Measurements from ENCODE around the gene C1QBP. TPM values are rescaled to one million over a fixed set of nuclear protein-coding genes. Genes with fewer than 3 reads are reported as not detected.
"Not testable (repeated sequence)": the region's sequence is repeated elsewhere in the genome, so short reads cannot be mapped to it uniquely, and the experiment has no call there.

The C1QBP gene
- total and polyA plus RNA-seq, 8 donors: 66.3 to 142 (median 113) TPM

GRCh38 chr17:5434984-5435383 lies 4.0 kb downstream of the C1QBP start:
- ATAC-seq: no peak
- H3K27ac ChIP-seq: no peak overlapping the region
- intact Hi-C loops (cut with DNase I): no loop called here
- DNase-seq: no peak
- peaks cover 7 to 33% of the 10 kb centered on the region in 2 donors for H3K4me1 ChIP-seq
- no peak overlapping the region for H3K4me3 ChIP-seq
- H3K9me3 ChIP-seq: no peaks in the 10 kb centered on the region
- peaks cover 0 to 71% of the 10 kb centered on the region in 2 donors for H3K36me3 ChIP-seq
- no peak for TF ChIP-seq CTCF (IDR thresholded peaks at IDR 0.05)
- no peaks in the 10 kb centered on the region for H3K27me3 ChIP-seq

GRCh38 chr17:5431949-5432556 lies 6.9 kb downstream of the C1QBP start:
- intact Hi-C loops (cut with DNase I): no loop called here
- Histone ChIP-seq H3K4me1 (peaks cover 0 to 21% of the 10 kb centered on the region in 2 donors), H3K36me3 (peaks cover 0 to 99% of the 10 kb centered on the region in 2 donors), H3K4me3 (no peak overlapping the region), H3K9me3 (no peaks in the 10 kb centered on the region), H3K27me3 (no peaks in the 10 kb centered on the region), H3K27ac (no peak overlapping the region)
- ATAC-seq: no peak
- no peak for TF ChIP-seq CTCF (IDR thresholded peaks at IDR 0.05)
- DNase-seq: no peak

- H3K4me1 ChIP-seq: peaks cover 0 to 12% of the 10 kb centered on the region in 2 donors
- ATAC-seq; H3K27me3 ChIP-seq; H3K9me3 ChIP-seq; intact Hi-C loops (cut with DNase I); DNase-seq; H3K4me3 ChIP-seq: not testable (repeated sequence)
- H3K27ac ChIP-seq: peak overlapping the region in 1 of 2 donors; percentile 53
- peaks cover 0 to 99% of the 10 kb centered on the region in 2 donors for H3K36me3 ChIP-seq
Observed at GRCh38 chr17:5431234-5431633, 7.7 kb downstream of the C1QBP start.

GRCh38 chr17:5430413-5430999 lies 8.4 kb downstream of the C1QBP start:
- DNase-seq (peak in 1 of 4 donors; percentile 45), ATAC-seq (peak; percentile 87)
- intact Hi-C loops (cut with DNase I): no loop called here
- peak overlapping the region; percentile 41 to 53 for H3K27ac ChIP-seq
- H3K27me3 ChIP-seq: no peaks in the 10 kb centered on the region
- H3K4me1 ChIP-seq: peaks cover 0 to 8% of the 10 kb centered on the region in 2 donors
- H3K36me3 ChIP-seq: peaks cover 0 to 100% of the 10 kb centered on the region in 2 donors
- H3K9me3 ChIP-seq: no peaks in the 10 kb centered on the region
- TF ChIP-seq CTCF (IDR thresholded peaks at IDR 0.05): no peak
- H3K4me3 ChIP-seq: no peak overlapping the region

- DNase-seq (no peak), ATAC-seq (peak; percentile 86)
- peaks cover 0 to 8% of the 10 kb centered on the region in 2 donors for H3K4me1 ChIP-seq
- intact Hi-C loops (cut with DNase I): no loop called here
- no peak for TF ChIP-seq CTCF (IDR thresholded peaks at IDR 0.05)
- H3K9me3 ChIP-seq: no peaks in the 10 kb centered on the region
- no peak overlapping the region for H3K4me3 ChIP-seq
- H3K27ac ChIP-seq: peak overlapping the region; percentile 41 to 49
- H3K27me3 ChIP-seq: no peaks in the 10 kb centered on the region
- peaks cover 0 to 100% of the 10 kb centered on the region in 2 donors for H3K36me3 ChIP-seq
Observed at GRCh38 chr17:5429191-5429887, 9.6 kb downstream of the C1QBP start.

Measured in left lung (tissue), 10 donors.